T-helper 2 cell (primary cell): ENCODE results near the gene MINDY4.

ENCODE experiments used
- DNase-seq, 5 experiments: peaks; one replicate each; pipeline versions ENCODE4 v3.0.0 to v3.0.0-alpha.2; 2012 to 2022

MINDY4 gene

DNA sequence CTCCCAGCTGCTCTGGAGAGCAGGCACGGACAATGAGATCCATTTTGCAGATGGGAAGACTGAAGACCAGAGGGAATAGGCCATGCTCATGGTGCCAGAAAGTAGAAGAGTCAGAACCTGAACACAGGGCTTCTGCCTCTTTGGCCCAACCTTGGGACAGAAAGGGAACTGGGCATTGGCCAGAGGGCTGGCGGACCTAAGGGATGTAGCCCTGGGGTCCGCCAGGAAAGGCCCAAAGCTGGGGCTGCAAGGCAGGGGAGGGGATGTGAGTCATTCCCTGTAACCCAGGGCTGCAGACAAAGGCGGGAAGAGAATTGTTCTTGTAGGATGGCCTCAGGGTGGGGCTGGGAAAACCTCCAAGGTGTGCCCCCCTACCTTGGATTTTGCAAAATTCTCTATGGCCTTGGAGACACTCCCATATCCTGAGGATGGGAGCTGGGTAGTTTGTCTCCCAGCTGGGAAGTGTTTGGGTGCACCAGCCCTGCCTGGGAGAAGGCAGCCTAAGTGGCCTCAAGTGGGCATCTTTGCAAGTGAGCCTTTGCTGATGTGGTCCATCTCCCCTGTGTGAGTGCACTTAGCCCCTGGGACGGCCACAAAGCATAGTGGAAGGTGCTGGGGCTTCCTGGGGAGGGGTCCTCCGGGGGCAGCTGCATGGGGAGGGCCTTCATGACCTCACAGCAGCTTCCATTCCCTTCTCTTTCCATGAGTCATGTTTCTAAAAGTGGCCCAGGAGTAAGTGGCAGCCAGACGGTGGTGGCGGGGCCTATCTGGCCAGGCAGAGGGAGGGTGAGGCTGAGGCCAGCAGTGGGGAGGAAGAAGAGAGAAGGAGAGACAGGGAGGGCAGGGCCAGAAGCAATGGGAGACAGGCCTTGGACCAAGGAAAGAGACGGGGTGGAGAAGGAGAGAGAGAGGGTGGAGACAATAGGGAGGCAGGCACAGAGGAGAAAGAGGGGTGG lies 149.6 kb downstream of the MINDY4 start:
- DNase-seq, result no peak

DNA sequence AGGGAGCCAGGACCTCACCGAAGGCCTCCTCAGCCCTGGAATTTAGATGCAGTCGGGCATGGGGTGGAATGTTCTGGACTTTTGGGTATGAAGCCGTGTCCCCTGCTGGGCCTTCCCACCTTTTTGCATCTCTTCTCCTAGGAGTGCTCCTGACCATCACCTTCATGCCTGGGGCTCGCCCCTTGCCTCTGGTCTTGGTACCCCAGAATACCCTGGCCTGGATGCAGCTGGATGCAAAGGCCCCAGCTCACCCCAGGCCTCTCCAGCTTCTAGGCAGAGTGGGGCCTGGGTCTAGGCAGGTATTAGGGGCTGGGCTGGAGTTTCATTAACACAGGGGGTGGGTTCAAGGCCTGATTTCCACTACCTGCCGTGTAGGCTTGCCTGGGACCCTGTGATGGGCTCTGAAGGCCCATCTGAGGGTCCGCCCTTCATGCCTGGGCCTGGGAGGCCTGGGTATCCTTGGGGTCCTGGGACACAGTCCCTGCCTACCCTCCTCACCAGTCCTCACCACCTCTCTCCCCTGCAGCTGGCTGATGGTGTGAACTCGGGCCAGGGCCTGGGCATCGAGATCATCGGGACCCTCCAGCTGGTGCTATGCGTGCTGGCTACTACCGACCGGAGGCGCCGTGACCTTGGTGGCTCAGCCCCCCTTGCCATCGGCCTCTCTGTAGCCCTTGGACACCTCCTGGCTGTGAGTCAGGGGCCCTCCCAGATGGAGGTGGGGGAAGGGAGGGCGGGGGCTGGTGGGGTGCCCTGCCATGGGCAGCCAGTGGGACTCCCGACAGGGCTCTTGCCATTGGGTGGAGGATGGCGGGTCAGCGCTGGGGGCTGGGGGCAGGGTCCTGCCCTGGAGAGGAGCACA lies 150.6 kb downstream of the MINDY4 start:
- DNase-seq, result no peak

DNA sequence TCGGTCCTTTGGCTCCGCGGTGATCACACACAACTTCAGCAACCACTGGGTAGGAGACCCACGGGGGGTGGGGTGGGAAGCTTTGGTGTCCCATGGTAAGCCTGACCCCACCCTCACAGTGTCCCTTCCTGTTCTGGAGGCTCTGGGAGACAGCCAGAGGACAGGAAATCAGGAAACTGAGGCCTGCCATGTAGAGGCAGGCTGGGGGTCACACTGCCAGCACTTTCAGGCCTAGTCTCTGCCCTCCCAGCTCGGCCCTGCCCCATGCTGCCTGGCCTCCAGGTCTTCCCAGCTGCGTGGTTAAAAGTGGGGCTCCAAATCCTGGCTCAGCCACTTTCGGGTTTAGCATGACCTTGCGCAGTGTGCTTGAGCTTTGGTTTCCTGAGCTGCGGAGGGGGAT lies 151.4 kb downstream of the MINDY4 start:
- DNase-seq, result no peak

DNA sequence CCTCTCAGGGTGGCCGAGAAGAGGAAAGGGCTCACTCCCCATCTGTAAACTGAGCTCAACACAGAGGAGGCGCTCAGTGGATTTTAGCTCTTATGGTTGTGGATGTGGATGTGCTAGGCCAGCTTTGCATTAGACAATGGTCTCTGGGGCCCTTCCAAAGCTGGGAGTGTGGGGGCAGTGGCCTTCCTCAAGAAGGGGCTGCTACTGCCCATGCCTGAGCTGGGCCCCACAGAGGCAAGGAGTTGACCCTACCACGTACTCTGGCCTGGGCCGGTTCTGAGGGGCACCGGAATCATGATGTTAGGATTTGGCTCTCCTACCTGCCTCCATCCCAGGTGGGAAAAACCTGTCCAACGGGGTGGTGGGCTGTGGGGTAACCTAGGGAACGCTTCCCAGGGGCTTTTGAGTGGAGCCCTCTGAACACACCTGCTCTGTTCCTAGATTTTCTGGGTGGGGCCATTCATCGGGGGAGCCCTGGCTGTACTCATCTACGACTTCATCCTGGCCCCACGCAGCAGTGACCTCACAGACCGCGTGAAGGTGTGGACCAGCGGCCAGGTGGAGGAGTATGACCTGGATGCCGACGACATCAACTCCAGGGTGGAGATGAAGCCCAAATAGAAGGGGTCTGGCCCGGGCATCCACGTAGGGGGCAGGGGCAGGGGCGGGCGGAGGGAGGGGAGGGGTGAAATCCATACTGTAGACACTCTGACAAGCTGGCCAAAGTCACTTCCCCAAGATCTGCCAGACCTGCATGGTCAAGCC lies 152.0 kb downstream of the MINDY4 start:
- DNase-seq, result no peak

DNA sequence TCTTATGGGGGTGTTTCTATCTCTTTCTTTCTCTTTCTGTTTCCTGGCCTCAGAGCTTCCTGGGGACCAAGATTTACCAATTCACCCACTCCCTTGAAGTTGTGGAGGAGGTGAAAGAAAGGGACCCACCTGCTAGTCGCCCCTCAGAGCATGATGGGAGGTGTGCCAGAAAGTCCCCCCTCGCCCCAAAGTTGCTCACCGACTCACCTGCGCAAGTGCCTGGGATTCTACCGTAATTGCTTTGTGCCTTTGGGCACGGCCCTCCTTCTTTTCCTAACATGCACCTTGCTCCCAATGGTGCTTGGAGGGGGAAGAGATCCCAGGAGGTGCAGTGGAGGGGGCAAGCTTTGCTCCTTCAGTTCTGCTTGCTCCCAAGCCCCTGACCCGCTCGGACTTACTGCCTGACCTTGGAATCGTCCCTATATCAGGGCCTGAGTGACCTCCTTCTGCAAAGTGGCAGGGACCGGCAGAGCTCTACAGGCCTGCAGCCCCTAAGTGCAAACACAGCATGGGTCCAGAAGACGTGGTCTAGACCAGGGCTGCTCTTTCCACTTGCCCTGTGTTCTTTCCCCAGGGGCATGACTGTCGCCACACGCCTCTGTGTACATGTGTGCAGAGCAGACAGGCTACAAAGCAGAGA lies 152.7 kb downstream of the MINDY4 start:
- DNase-seq, result no peak

DNA sequence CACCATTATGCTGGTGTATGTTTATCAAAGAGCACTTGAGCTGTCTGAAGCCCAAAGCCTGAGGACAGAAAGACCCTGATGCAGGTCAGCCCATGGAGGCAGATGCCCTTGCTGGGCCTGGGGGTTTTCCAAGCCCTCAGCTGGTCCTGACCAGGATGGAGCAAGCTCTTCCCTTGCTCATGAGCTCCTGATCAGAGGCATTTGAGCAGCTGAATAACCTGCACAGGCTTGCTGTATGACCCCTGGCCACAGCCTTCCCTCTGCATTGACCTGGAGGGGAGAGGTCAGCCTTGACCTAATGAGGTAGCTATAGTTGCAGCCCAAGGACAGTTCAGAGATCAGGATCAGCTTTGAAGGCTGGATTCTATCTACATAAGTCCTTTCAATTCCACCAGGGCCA lies 153.4 kb downstream of the MINDY4 start:
- DNase-seq, result no peak

DNA sequence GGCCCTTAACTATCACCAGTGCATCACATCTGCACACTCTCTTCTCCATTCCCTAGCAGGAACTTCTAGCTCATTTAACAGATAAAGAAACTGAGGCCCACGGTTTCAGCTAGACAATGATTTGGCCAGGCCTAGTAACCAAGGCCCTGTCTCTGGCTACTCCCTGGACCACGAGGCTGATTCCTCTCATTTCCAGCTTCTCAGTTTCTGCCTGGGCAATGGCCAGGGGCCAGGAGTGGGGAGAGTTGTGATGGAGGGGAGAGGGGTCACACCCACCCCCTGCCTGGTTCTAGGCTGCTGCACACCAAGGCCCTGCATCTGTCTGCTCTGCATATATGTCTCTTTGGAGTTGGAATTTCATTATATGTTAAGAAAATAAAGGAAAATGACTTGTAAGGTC lies 153.9 kb downstream of the MINDY4 start:
- DNase-seq, result no peak

DNA sequence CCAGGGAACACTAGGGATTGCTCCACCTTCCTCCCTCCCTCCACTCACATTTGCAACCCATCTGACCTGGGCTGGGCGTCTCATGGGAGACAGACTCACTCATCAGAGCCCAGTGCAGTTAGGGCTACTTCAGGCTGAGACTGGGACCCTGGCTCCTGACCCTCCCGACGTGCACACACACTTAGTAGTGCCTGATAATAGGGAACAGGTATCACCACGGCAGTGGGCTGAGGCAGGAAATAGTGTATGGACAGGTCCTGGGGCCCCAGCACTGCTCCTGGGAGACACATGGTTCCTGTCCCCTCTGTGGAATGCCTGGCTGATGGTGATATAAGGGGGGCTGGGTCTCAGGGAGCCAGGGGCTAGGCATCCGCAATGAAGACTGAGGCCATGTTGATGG lies 154.7 kb downstream of the MINDY4 start:
- DNase-seq, result no peak

DNA sequence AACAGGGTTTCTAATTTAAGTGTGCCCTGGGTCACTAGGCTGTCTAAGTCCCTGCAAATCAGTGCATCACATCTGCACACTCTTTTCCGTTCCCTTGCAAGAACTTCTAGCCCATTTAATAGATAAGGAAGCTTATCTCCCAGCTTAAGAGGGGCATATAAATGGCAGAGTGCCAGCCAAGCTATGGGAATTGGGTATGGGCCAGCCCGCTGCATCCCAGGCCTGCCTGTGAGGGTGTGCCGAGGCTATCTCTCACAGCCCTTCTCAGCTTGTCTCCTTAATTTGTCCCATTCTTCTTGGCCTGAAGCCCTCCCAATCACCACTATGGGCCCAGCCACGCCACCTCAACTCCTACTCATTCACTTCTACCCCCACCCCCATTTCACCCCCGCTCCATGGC lies 155.1 kb downstream of the MINDY4 start:
- no peak for DNase-seq

DNA sequence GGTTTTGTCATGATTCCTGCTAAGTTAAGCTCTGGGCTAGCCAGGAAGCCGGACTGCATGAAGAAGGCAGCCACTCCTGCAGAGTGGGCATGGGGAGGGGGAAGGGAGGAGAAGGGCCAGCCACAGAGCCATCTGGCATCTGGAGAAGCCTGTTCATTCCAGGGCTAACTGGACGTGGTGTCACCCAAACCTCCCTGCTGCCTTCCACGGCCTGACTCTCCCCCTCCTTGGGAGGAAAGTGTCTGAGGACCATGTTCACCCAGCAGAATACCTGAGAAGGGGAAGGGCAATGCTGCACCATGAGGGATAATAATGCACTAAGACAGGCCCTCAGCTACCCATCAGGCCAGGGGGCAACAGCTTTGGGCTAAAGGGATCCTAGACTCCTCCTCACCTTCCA lies 155.8 kb downstream of the MINDY4 start:
- no peak for DNase-seq

DNA sequence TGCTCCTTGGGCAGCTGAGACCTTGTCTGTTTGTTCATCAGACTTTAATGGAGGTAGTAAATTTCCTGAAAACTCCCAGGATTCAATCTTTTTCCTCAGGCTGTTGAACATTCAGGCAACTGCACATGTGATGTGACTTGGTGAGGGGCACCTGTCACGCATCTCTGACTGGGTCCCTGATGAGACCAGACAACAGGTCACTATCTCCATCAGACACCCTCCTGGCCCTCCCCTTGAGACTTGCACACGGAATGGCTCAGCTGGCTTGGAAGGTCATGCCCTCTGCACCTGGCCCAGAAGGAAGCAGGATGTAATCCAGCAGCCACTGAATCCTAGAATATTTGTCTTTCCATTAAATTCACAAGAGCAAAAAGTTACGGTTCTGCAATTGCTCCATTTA lies 156.3 kb downstream of the MINDY4 start:
- DNase-seq, result no peak

DNA sequence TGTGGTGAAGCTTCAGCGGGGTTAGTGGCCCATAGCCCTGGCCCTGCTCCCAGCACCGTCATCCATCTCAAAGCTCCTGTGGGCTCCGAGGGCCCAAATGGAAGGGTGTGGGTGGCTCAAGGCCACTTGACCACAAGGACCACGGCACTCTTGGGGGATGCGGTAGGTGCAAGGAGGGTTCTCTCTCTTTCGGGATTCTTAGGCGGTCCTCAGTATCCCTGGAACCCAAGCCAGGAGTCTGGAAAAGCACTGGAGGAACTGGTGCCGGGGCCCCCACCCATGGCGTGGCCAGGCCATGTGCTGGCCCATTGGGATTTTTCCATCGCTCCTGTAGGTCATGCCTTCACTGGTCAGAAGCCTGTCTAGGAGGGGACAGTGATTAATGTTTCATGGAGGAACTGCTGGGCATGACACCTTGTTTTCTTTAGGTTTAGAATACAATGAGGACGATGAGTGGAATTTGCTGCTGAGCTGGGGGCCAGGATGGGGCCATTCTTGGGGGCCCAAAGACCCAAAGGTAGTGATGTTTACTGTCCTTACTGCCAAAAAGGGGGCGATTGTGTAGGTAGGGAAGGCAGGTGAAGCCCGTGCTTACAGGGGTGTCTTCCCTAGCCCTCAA lies 157.1 kb downstream of the MINDY4 start:
- DNase-seq, result no peak

DNA sequence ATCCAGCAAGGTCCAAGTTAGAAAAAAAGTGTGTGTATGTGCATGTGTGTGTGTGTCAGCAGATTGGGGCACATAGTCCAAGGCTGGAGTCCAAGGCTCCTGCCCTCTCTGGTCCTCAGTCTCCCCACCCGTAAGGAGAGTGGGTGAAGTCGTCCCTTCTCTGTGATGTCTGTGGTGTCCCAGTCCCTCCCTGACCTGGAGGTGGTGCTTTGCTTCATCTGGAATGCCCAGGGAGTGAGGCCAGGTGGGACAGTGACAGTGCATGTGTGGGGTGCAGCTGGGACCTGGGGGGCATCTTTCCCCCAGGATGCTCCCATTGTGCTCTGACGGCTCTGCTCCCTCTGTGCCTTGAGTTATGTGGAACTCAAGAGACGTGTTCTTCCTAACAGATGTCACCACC lies 158.5 kb downstream of the MINDY4 start:
- no peak for DNase-seq

DNA sequence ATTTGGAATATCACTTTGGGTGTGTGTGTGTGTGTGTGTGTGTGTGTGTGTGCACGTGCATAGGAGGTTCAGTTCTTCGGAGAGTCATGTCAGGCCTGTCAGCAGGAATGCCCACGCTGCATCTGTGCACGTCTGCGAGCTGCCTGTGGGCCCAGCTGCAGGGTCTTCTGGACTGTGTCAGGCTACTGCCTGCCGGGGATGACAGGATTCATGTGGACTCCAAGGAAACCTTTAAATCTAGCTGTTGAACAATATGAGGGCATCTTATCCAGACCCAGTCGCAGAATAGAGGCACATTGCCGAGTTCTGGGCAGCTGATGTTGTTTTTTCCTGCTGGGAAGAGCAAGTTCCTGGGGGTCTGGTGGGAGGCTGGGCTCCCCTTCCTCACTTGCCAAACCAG lies 159.4 kb downstream of the MINDY4 start:
- DNase-seq, result no peak

DNA sequence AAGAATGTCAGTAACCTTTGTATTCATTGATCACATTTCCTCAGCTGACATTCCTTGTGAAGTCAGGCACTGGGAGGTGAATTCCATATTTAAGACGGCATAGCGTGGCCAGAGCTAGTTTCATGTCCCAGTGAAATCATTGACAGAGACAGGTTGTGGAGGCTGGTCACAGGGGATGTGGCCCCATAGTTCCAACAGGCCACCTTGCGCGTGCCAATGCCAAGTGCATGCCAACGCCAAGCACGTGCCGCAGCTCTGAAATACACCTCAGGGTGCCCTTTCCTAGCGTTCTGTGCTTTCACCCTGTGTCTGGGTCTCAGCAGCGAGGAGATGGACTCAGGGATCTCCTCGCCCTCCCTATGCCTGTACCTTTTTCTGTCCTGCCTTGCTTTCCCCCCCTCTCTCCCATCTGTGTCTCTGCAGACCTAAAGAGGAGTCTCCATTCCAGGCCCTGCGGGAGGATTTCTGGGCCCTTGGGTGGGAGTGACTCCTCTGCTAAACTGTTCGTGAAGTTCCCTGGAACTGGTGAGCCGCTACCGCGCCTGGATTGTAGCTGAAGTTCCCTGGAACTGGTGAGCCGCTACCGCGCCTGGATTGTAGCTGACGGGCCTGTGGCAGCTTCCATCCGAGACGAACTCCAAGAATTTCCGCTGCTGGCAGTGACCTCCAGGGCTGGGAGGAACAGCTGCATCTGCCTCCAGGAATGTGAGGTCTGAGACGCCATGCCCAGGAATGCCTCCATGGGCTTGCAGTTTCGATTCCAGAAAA lies 160.1 kb downstream of the MINDY4 start:
- DNase-seq, result no peak

DNA sequence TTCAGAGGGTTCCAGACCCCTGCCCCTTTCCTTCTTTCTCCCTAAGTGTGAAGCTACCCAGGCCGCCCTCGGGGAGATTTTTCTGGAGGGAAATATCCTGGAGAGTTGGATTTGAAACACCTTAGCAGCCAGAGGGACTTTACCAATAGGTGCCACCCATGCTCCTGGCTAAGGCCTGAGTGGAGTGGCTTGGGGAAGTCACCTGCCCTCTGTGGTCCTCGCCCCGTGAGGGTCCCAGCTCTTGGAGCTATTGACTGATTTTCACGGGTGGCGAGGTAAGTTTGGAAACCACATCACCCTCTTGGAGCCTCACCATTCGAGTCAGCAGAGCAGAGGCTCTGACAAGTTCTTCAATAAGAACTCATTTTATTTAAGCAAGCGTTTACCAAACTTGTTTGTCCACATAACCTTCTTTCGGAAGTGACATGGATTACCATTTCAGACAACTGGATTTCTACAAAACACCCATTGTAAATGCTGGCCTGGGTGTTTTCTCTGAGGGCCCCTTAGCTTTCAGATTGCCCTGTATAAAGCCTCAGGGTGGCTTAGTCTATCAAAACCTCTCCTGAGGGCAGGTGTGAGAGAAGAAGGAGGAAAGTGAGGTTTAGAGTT lies 160.8 kb downstream of the MINDY4 start:
- DNase-seq, result no peak

DNA sequence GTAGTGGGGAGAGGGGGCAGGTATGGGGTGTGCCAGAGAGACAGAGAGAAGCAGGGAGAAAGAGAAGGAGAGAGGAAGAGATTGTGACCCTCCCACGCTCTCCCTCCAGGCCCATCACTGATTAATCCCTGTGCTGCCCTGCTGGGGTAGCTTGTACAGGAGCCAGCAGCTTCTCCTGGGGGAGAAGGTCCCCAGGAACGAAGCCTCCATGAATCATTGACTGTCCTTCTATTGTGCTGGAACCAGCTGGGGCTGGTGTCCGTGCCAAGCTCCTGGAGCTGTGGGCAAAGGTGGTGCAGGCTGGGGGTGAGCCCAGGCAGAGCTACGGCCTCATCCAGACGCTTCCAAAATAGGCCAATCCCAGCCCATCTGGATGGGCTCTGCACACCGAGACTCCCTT lies 161.3 kb downstream of the MINDY4 start:
- DNase-seq, result no peak

DNA sequence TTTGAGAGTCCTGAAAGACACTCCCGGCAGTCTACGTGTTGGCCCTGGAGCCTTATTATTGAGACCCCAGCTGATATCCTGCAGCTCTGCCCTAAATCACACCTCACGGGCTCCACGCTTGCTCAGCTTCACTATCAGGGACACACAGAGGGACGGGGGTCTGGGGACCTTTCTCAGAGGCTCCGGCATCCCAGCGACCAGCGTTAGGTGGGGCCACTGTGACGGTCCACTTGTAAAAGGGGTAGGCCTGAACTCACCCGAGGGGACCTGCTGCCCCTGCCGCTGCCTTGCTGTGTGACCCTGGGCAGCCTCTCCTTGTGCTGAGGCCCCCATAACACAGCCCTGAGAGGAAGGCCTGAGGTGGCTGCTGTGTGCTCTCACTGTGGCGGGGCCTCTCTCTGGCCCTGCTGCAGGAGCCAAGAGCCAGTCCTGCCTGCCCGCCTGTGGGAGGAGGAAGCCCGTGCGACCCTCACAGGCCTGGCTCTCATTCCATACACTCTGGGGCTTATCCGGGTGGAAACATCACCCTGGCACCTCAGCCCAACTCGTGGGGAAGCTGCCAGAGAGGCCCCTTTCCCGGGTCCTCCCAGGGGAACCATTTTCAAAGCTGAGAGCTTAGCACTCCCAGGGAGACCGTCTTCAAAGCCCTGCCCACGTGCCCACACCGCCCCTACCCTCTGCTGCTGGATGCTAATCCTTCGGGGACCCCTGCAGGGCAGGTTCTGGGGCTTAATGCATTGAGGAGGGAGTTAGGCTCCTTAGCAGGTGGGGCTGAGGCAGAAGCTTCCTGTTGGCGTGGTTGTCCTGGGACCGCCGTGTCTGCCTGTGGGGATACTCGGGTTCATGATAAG lies 162.1 kb downstream of the MINDY4 start:
- no peak for DNase-seq

DNA sequence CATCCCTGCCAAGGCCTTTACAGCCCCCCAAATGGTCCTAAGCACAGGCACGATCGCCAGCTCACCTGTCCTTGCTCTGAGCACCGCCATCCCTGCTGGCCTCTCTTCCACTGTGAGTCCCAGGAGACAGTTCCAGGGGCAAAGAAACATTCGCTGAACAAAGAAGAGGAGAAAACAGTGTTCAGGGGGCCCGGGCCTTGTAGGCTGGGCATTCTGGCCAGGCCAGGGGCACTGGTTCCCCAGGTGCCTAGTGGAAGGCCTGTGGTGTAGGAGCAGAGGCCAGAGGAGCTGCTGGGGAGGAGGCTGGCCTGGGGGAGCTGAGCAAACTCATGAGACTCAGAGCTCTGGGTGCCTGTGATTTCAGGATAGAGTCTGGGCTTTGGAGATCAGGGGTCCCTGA lies 163.0 kb downstream of the MINDY4 start:
- no peak for DNase-seq
